WTC11 (cell line): ENCODE results near the gene KIF13A. TPM values are rescaled to one million over a fixed set of nuclear protein-coding genes. Genes with fewer than 3 reads are reported as not detected.

Experiments
- ATAC-seq: fragments of 200-7000 bp; cut with Tn5 transposase; 2 replicates; pipeline ENCODE4 v1.10.0; 2021; ENCODE audit warnings: mild to moderate bottlenecking, moderate library complexity
- CTCF ChIA-PET: fragments of 300-600 bp; sonication (Branson Sonifier 250); formaldehyde crosslinking; loops from one replicate; lab custom pipeline; 2021; ENCODE audit warnings: antibody characterized with exemption; lab: Charles Lee
- POLR2A ChIA-PET: fragments of 350-600 bp; sonication (Branson Sonifier 250); formaldehyde crosslinking; loops from one replicate; lab custom pipeline; 2021; ENCODE audit warnings: antibody characterized with exemption; lab: Charles Lee
- DNase-seq: peaks from one replicate; pipeline ENCODE4 v3.0.0; 2021; ENCODE audit warnings: low spot score
- H3K27ac Mint-ChIP-seq: 2 replicates; pipeline ENCODE4 v1.8.0; 2021; ENCODE audit warnings: mixed read lengths
- H3K27me3 Mint-ChIP-seq: 2 replicates; pipeline ENCODE4 v1.8.0; 2021; ENCODE audit warnings: low read depth, mild to moderate bottlenecking, moderate library complexity, mixed read lengths
- H3K36me3 Mint-ChIP-seq: 2 replicates; pipeline ENCODE4 v1.8.0; 2021; ENCODE audit warnings: mixed read lengths
- H3K4me1 Mint-ChIP-seq: 2 replicates; pipeline ENCODE4 v1.8.0; 2022; ENCODE audit warnings: mixed read lengths
- H3K4me3 Mint-ChIP-seq: 2 replicates; pipeline ENCODE4 v1.8.0; 2021; ENCODE audit warnings: mild to moderate bottlenecking, moderate library complexity, mixed read lengths
- H3K9me3 Mint-ChIP-seq: 2 replicates; pipeline ENCODE4 v1.8.0; 2021; ENCODE audit warnings: mixed read lengths
- ATF3 ChIP-seq: sonication (generic); formaldehyde crosslinking; conservative IDR thresholded peaks from 2 replicates; pipeline ENCODE4 v1.8.1; 2022; ENCODE audit warnings: mild to moderate bottlenecking, missing genetic modification reagents
- CREM ChIP-seq: sonication (generic); formaldehyde crosslinking; IDR thresholded peaks from 2 replicates; pipeline ENCODE4 v1.8.1; 2022; ENCODE audit warnings: mild to moderate bottlenecking, missing genetic modification reagents, moderate library complexity
- ELF4 ChIP-seq: sonication (generic); formaldehyde crosslinking; IDR thresholded peaks from 2 replicates; pipeline ENCODE4 v1.8.1; 2022; ENCODE audit warnings: low read depth, mild to moderate bottlenecking, moderate library complexity, missing genetic modification reagents
- ESRRA ChIP-seq: sonication (generic); formaldehyde crosslinking; IDR thresholded peaks from 2 replicates; pipeline ENCODE4 v1.8.1; 2022; ENCODE audit warnings: mild to moderate bottlenecking, missing genetic modification reagents, borderline replicate concordance
- FOXK1 ChIP-seq: sonication (generic); formaldehyde crosslinking; IDR thresholded peaks from 2 replicates; pipeline ENCODE4 v1.8.0; 2022; ENCODE audit warnings: mild to moderate bottlenecking, moderate library complexity, missing genetic modification reagents
- GTF2I ChIP-seq: fragments of 250-450 bp; sonication (Bioruptor Pico); conservative IDR thresholded peaks from 2 replicates; pipeline ENCODE4 v1.4.0; 2021; ENCODE audit warnings: mild to moderate bottlenecking
- HMGA2 ChIP-seq: fragments of 250-450 bp; sonication (Bioruptor Pico); IDR thresholded peaks from 2 replicates; pipeline ENCODE4 v1.4.0; 2021; ENCODE audit warnings: mild to moderate bottlenecking, moderate library complexity
- JUN ChIP-seq: sonication (generic); formaldehyde crosslinking; IDR thresholded peaks from 2 replicates; pipeline ENCODE4 v1.8.0; 2023; ENCODE audit warnings: mild to moderate bottlenecking, missing genetic modification reagents
- KAT7 ChIP-seq: sonication (generic); formaldehyde crosslinking; IDR thresholded peaks from 2 replicates; pipeline ENCODE4 v1.8.1; 2023; ENCODE audit warnings: missing genetic modification reagents, mild to moderate bottlenecking, borderline replicate concordance
- MAX ChIP-seq: sonication (generic); formaldehyde crosslinking; IDR thresholded peaks from 2 replicates; pipeline ENCODE4 v1.8.0; 2022; ENCODE audit warnings: mild to moderate bottlenecking, missing genetic modification reagents
- MXD4 ChIP-seq: fragments of 250-450 bp; sonication (Bioruptor Pico); IDR thresholded peaks from 2 replicates; pipeline ENCODE4 v1.8.0; 2021; ENCODE audit warnings: mild to moderate bottlenecking, moderate library complexity, borderline replicate concordance
- NFATC4 ChIP-seq: fragments of 250-450 bp; sonication (Bioruptor Pico); IDR thresholded peaks from 2 replicates; pipeline ENCODE4 v1.9.0; 2021; ENCODE audit warnings: mild to moderate bottlenecking
- NR2C2 ChIP-seq: sonication (generic); formaldehyde crosslinking; IDR thresholded peaks from 2 replicates; pipeline ENCODE4 v1.8.0; 2022; ENCODE audit warnings: mild to moderate bottlenecking, missing genetic modification reagents
- RORB ChIP-seq: fragments of 250-450 bp; sonication (Bioruptor Pico); IDR thresholded peaks from 2 replicates; pipeline ENCODE4 v1.9.0; 2021; ENCODE audit warnings: mild to moderate bottlenecking
- SMAD3 ChIP-seq: sonication (generic); formaldehyde crosslinking; IDR thresholded peaks from 2 replicates; pipeline ENCODE4 v1.8.0; 2022; ENCODE audit warnings: missing genetic modification reagents, mild to moderate bottlenecking, borderline replicate concordance
- TCF7 ChIP-seq: sonication (generic); formaldehyde crosslinking; IDR thresholded peaks from 2 replicates; pipeline ENCODE4 v1.8.0; 2022; ENCODE audit warnings: mild to moderate bottlenecking, low read depth, missing genetic modification reagents, moderate library complexity
- TEAD4 ChIP-seq: sonication (generic); formaldehyde crosslinking; IDR thresholded peaks from 2 replicates; pipeline ENCODE4 v1.8.0; 2022; ENCODE audit warnings: mild to moderate bottlenecking, missing genetic modification reagents
- ZNF121 ChIP-seq: sonication (generic); formaldehyde crosslinking; IDR thresholded peaks from 2 replicates; pipeline ENCODE4 v1.8.0; 2023; ENCODE audit warnings: missing genetic modification reagents
- ZNF416 ChIP-seq: fragments of 250-450 bp; sonication (Bioruptor Pico); IDR thresholded peaks from 2 replicates; pipeline ENCODE4 v1.9.0; 2021; ENCODE audit warnings: mild to moderate bottlenecking, inconsistent platforms
- ZSCAN18 ChIP-seq: fragments of 250-450 bp; sonication (Bioruptor Pico); IDR thresholded peaks from 2 replicates; pipeline ENCODE4 v2.1.2; 2022; ENCODE audit warnings: mild to moderate bottlenecking, moderate library complexity
- total RNA-seq: library from RNA; stranded (reverse); gene quantifications from 3 replicates; pipeline ENCODE4 v1.2.3, GENCODE V29; 2021
- TF ChIP-seq, protein P1 (sequence below): sonication (generic); formaldehyde crosslinking; IDR thresholded peaks from 2 replicates; pipeline ENCODE4 v1.8.1; 2023; ENCODE audit warnings: mild to moderate bottlenecking, moderate library complexity, missing genetic modification reagents
- TF ChIP-seq, protein P2 (sequence below): sonication (generic); formaldehyde crosslinking; IDR thresholded peaks from 2 replicates; pipeline ENCODE4 v1.8.1; 2022; ENCODE audit warnings: mild to moderate bottlenecking, missing genetic modification reagents, moderate library complexity, borderline replicate concordance
- TF ChIP-seq, protein P3 (sequence below): sonication (generic); formaldehyde crosslinking; IDR thresholded peaks from 2 replicates; pipeline ENCODE4 v1.8.0; 2022; ENCODE audit warnings: mild to moderate bottlenecking, missing genetic modification reagents
- TF ChIP-seq, protein P4 (sequence below): sonication (generic); formaldehyde crosslinking; IDR thresholded peaks from 2 replicates; pipeline ENCODE4 v1.8.0; 2022; ENCODE audit warnings: mild to moderate bottlenecking, missing genetic modification reagents
- TF ChIP-seq, protein P5 (sequence below): sonication (generic); formaldehyde crosslinking; IDR thresholded peaks from 2 replicates; pipeline ENCODE4 v1.8.0; 2023; ENCODE audit warnings: mild to moderate bottlenecking, missing genetic modification reagents

The KIF13A gene
- total RNA-seq, 1 experiment from 2014 or later, result 32.7 TPM

GRCh38 chr6:17899491-17899890 is 87.9 kb downstream of the KIF13A start:
- POLR2A ChIA-PET, result no interaction called here
- ATAC-seq (no peak), DNase-seq (no peak)
- H3K27ac Mint-ChIP-seq, result no peak overlapping the region
- CTCF ChIA-PET, result no interaction called here
- peaks cover 31% of the 10 kb centered on the region for H3K9me3 Mint-ChIP-seq
- peaks cover 37% of the 10 kb centered on the region for H3K36me3 Mint-ChIP-seq
- peaks cover 15% of the 10 kb centered on the region for H3K4me1 Mint-ChIP-seq
- TF ChIP-seq CREM (no peak), KAT7 (CRISPR knock-in tag) (no peak), SMAD3 (no peak), JUN (CRISPR knock-in tag) (no peak), ATF3 (no peak), TCF7 (CRISPR knock-in tag) (no peak), FOXK1 (CRISPR knock-in tag) (no peak), ZSCAN18 (CRISPR knock-in tag) (no peak), GTF2I (CRISPR knock-in tag) (no peak), NR2C2 (CRISPR knock-in tag) (no peak), ELF4 (no peak), HMGA2 (no peak)
- no peaks in the 10 kb centered on the region for H3K27me3 Mint-ChIP-seq
- H3K4me3 Mint-ChIP-seq, result no peak overlapping the region

- no peak for DNase-seq
- POLR2A ChIA-PET, result no interaction called here
- H3K9me3 Mint-ChIP-seq, result peaks cover 36% of the 10 kb centered on the region
- CTCF ChIA-PET, result no interaction called here
- no peak overlapping the region for H3K27ac Mint-ChIP-seq
- ATAC-seq, result no peak
- H3K4me1 Mint-ChIP-seq, result peaks cover 5% of the 10 kb centered on the region
- no peak overlapping the region for H3K4me3 Mint-ChIP-seq
- peaks cover 41% of the 10 kb centered on the region for H3K36me3 Mint-ChIP-seq
- TF ChIP-seq, protein P1, sequence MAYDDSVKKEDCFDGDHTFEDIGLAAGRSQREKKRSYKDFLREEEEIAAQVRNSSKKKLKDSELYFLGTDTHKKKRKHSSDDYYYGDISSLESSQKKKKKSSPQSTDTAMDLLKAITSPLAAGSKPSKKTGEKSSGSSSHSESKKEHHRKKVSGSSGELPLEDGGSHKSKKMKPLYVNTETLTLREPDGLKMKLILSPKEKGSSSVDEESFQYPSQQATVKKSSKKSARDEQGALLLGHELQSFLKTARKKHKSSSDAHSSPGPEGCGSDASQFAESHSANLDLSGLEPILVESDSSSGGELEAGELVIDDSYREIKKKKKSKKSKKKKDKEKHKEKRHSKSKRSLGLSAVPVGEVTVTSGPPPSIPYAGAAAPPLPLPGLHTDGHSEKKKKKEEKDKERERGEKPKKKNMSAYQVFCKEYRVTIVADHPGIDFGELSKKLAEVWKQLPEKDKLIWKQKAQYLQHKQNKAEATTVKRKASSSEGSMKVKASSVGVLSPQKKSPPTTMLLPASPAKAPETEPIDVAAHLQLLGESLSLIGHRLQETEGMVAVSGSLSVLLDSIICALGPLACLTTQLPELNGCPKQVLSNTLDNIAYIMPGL, result no peak
- TF ChIP-seq MAX (no peak), JUN (CRISPR knock-in tag) (no peak), ZNF416 (CRISPR knock-in tag) (no peak), NFATC4 (CRISPR knock-in tag) (no peak), MXD4 (no peak), ZNF121 (CRISPR knock-in tag) (no peak), ESRRA (CRISPR knock-in tag) (no peak), TEAD4 (CRISPR knock-in tag) (no peak), RORB (CRISPR knock-in tag) (no peak), GTF2I (CRISPR knock-in tag) (no peak), KAT7 (CRISPR knock-in tag) (no peak)
- TF ChIP-seq, protein P2, sequence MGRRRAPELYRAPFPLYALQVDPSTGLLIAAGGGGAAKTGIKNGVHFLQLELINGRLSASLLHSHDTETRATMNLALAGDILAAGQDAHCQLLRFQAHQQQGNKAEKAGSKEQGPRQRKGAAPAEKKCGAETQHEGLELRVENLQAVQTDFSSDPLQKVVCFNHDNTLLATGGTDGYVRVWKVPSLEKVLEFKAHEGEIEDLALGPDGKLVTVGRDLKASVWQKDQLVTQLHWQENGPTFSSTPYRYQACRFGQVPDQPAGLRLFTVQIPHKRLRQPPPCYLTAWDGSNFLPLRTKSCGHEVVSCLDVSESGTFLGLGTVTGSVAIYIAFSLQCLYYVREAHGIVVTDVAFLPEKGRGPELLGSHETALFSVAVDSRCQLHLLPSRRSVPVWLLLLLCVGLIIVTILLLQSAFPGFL (CRISPR knock-in tag), result no peak
- TF ChIP-seq, protein P3, sequence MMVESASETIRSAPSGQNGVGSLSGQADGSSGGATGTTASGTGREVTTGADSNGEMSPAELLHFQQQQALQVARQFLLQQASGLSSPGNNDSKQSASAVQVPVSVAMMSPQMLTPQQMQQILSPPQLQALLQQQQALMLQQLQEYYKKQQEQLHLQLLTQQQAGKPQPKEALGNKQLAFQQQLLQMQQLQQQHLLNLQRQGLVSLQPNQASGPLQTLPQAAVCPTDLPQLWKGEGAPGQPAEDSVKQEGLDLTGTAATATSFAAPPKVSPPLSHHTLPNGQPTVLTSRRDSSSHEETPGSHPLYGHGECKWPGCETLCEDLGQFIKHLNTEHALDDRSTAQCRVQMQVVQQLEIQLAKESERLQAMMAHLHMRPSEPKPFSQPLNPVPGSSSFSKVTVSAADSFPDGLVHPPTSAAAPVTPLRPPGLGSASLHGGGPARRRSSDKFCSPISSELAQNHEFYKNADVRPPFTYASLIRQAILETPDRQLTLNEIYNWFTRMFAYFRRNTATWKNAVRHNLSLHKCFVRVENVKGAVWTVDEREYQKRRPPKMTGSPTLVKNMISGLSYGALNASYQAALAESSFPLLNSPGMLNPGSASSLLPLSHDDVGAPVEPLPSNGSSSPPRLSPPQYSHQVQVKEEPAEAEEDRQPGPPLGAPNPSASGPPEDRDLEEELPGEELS, result no peak
- TF ChIP-seq, protein P4, sequence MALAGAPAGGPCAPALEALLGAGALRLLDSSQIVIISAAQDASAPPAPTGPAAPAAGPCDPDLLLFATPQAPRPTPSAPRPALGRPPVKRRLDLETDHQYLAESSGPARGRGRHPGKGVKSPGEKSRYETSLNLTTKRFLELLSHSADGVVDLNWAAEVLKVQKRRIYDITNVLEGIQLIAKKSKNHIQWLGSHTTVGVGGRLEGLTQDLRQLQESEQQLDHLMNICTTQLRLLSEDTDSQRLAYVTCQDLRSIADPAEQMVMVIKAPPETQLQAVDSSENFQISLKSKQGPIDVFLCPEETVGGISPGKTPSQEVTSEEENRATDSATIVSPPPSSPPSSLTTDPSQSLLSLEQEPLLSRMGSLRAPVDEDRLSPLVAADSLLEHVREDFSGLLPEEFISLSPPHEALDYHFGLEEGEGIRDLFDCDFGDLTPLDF (CRISPR knock-in tag), result no peak
- TF ChIP-seq, protein P5, sequence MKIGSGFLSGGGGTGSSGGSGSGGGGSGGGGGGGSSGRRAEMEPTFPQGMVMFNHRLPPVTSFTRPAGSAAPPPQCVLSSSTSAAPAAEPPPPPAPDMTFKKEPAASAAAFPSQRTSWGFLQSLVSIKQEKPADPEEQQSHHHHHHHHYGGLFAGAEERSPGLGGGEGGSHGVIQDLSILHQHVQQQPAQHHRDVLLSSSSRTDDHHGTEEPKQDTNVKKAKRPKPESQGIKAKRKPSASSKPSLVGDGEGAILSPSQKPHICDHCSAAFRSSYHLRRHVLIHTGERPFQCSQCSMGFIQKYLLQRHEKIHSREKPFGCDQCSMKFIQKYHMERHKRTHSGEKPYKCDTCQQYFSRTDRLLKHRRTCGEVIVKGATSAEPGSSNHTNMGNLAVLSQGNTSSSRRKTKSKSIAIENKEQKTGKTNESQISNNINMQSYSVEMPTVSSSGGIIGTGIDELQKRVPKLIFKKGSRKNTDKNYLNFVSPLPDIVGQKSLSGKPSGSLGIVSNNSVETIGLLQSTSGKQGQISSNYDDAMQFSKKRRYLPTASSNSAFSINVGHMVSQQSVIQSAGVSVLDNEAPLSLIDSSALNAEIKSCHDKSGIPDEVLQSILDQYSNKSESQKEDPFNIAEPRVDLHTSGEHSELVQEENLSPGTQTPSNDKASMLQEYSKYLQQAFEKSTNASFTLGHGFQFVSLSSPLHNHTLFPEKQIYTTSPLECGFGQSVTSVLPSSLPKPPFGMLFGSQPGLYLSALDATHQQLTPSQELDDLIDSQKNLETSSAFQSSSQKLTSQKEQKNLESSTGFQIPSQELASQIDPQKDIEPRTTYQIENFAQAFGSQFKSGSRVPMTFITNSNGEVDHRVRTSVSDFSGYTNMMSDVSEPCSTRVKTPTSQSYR (CRISPR knock-in tag), result no peak
- H3K27me3 Mint-ChIP-seq, result no peaks in the 10 kb centered on the region
Measured at GRCh38 chr6:17897681-17898080, 89.8 kb downstream of the KIF13A start.
